ENCODE results near the gene AIG1. TPM values are rescaled to one million over a fixed set of nuclear protein-coding genes. Genes with fewer than 3 reads are reported as not detected.
"Not testable (repeated sequence)": the region's sequence is repeated elsewhere in the genome, so short reads cannot be mapped to it uniquely, and the experiment has no call there.

Gene AIG1
- total RNA-seq, 3 donors from 2014 or later: 18.5 to 21.5 (median 21.0) TPM

- no peaks in the 10 kb centered on the region for H3K4me1 ChIP-seq (ENCODE audit: low read depth)
- H3K4me3 ChIP-seq: no peak overlapping the region
- ATAC-seq: no peak
- no peak for DNase-seq
- no peak for TF ChIP-seq CTCF (IDR thresholded peaks at IDR 0.05)
- intact Hi-C loops (cut with DNase I, micrococcal nuclease): no loop called here
- no peaks in the 10 kb centered on the region for H3K36me3 ChIP-seq (ENCODE audit: low read depth)
- H3K9me3 ChIP-seq: no peaks in the 10 kb centered on the region
Observed at GRCh38 chr6:143136647-143137046, 76.0 kb downstream of the AIG1 start.

GRCh38 chr6:143139239-143139784 lies 78.6 kb downstream of the AIG1 start:
- no peak for ATAC-seq
- H3K36me3 ChIP-seq (ENCODE audit: low read depth): no peaks in the 10 kb centered on the region
- DNase-seq: no peak
- no peaks in the 10 kb centered on the region for H3K4me1 ChIP-seq (ENCODE audit: low read depth)
- H3K9me3 ChIP-seq: no peaks in the 10 kb centered on the region
- H3K4me3 ChIP-seq: no peak overlapping the region
- no peak for TF ChIP-seq CTCF (IDR thresholded peaks at IDR 0.05)
- intact Hi-C loops (cut with DNase I, micrococcal nuclease): no loop called here

GRCh38 chr6:143139884-143140283 lies 79.2 kb downstream of the AIG1 start:
- DNase-seq; H3K36me3 ChIP-seq (ENCODE audit: low read depth); H3K9me3 ChIP-seq; H3K4me3 ChIP-seq; intact Hi-C loops (cut with DNase I, micrococcal nuclease); ATAC-seq; H3K4me1 ChIP-seq (ENCODE audit: low read depth): not testable (repeated sequence)

GRCh38 chr6:143140767-143141166 lies 80.1 kb downstream of the AIG1 start:
- ATAC-seq: no peak
- no peak for TF ChIP-seq CTCF (IDR thresholded peaks at IDR 0.05)
- intact Hi-C loops (cut with DNase I, micrococcal nuclease): no loop called here

GRCh38 chr6:143141442-143141841 lies 80.8 kb downstream of the AIG1 start:
- no peaks in the 10 kb centered on the region for H3K36me3 ChIP-seq (ENCODE audit: low read depth)
- TF ChIP-seq CTCF (IDR thresholded peaks at IDR 0.05): no peak

More at GRCh38 chr6:143140767-143141166, 80.1 kb downstream of the AIG1 start:
- Histone ChIP-seq H3K4me1 (ENCODE audit: low read depth) (no peaks in the 10 kb centered on the region), H3K4me3 (no peak overlapping the region), H3K9me3 (no peaks in the 10 kb centered on the region), H3K36me3 (ENCODE audit: low read depth) (no peaks in the 10 kb centered on the region)
- no peak for DNase-seq

GRCh38 chr6:143146186-143146851 lies 85.6 kb downstream of the AIG1 start:
- intact Hi-C loops (cut with DNase I, micrococcal nuclease): no loop called here
- no peak for DNase-seq
- no peak for TF ChIP-seq CTCF (IDR thresholded peaks at IDR 0.05)
- H3K4me3 ChIP-seq: no peak overlapping the region
- H3K36me3 ChIP-seq (ENCODE audit: low read depth): no peaks in the 10 kb centered on the region
- no peaks in the 10 kb centered on the region for H3K9me3 ChIP-seq
- no peaks in the 10 kb centered on the region for H3K4me1 ChIP-seq (ENCODE audit: low read depth)
- no peak for ATAC-seq

More at GRCh38 chr6:143141442-143141841, 80.8 kb downstream of the AIG1 start:
- no peak for DNase-seq
- no peak for ATAC-seq
- no peaks in the 10 kb centered on the region for H3K9me3 ChIP-seq
- intact Hi-C loops (cut with DNase I, micrococcal nuclease): no loop called here
- no peak overlapping the region for H3K4me3 ChIP-seq
- no peaks in the 10 kb centered on the region for H3K4me1 ChIP-seq (ENCODE audit: low read depth)
